ENCODE results near the gene RNASEH2B.

Gene RNASEH2B

DNA sequence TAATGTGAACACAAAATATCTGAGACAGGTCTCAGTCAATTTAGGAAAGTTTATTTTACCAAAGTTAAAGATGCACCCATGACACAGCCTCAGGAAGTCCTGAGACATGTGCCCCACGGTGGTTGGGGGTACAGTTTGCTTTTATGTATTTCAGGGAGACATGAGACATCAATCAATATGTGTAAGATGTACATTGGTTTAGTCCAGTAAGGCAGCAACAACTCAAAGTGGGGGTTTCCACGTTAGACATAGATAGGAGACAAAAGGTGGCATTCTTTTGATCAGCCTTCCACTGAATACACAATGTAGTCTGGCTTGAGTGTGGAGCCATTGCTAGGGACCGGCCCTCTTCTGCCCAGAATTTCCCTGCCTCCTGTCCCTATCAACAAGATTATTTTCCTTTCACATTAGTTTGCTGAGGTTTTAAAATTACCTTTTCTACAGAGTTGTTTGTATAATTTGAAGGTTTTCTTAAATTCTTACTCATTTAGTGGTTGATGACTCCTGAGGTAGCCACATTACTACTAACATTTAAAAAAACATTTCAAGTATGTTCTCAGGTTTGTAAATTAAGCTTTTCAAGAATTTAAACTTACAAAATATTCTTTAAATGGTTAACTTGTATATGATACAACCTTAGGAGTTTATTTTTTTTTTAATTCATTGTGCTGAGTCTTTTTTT lies 33.2 kb downstream of the RNASEH2B start:
- DNase-seq = no peak

DNA sequence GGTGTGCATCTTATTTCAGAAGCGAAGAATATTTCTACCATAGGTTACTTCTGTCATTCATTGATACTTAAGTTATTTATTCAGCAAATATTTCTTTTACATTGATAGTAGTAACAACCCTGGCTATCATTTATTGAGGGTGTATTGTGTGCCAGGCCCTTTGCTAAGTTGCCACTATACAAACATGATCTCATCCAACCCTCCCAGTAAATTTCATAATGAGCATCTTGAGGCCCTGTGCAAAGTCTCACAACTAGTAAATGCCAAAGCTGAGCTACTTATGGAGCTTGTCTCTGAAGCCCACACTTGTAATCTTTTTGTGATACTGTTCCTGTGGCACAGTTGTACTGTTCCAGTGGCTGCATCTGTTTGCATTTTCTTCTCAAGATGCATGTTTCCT lies 36.1 kb downstream of the RNASEH2B start:
- DNase-seq = no peak

DNA sequence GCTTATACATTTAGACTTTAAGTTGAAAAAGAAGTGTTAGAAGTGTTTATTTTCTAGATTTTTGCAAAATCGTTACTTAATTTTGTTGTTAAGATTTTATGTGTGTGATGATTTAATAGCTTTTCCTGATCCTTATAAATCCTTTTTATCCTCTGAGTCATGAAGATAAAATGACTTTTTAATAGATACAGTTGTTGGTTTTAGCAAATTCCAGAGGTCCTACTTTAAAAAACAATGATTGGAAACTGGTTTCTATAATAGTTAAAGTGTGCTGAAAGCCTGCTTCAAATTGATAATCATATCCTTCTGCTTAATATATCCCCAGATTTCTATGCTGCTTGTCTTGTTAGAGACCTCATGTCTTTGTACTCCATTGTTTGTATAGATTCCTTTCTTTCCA lies 39.0 kb downstream of the RNASEH2B start:
- no peak for DNase-seq

DNA sequence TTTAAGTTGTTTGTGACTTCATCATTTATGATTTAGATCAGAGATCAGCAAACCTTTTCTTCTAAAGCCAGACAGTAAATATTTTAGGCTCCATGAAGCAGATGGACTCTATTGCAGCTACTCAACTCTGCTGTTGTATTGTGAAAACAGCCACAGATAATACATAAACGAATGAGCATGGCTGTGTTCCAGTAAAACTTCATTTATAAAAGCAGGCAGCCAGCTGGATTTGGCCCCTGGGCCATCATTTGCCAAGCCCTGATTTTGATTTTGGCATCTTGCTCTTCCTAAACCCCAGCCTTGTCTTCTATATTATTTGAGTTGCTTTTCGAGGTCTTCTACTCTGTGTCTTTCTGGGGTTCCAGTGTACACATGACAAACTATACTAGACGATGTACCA lies 41.3 kb downstream of the RNASEH2B start:
- no peak for DNase-seq

DNA sequence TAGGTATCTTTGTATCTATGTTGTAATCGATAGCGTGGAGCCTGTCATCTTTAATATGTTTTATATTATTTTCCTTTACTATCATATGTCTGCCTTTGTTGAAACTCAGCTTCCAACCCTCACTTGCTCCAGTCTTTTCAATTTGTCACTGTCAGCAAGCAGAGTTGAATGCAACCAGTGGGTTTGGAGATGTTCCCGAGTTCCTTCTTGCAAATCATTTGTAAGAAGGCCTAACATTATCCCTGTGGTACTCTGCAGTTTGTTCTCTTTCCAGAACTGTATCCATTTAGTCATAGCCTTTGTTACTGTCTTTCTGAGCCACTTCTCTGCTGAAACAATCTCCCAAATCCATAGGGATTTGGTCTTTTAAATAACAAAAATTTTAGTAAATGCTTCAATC lies 41.8 kb downstream of the RNASEH2B start:
- no peak for DNase-seq

DNA sequence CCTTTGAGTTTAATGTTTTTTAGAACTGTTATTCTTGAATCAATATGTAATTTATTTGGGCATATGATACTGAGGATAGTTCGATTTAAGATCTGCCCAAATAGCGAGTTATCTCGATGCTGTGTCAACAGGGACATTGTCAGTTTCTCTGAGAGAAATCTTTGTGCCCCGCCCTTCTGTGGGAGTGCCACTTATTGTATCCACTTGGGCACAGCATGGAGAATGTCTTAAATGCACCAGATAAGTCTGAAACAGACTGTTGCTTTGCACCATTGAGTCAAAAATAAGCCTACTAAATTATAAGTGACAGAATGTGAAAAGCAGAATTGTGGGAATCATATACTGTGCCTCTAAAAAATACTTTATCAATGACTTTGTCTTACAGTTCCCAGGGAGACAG lies 45.6 kb downstream of the RNASEH2B start:
- no peak for DNase-seq

DNA sequence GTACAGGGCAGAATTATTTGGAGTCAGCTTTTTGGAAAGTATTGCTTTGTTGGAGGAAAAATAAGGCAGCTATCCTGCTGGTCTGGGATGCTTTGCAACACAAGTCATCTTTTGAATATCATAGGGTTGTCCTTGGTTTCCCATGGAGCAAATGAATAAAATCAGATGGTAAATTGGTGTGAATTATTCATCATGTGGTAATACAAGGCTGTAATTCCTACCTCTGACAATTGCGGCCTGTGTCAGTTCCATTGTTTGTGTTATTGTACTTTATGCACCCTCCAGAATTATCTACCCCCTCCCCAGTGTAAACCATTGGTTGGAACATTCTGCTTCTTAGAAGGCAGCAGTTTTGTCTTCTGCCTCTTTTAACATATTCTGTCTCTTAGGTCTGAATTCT lies 46.2 kb downstream of the RNASEH2B start:
- no peak for DNase-seq

DNA sequence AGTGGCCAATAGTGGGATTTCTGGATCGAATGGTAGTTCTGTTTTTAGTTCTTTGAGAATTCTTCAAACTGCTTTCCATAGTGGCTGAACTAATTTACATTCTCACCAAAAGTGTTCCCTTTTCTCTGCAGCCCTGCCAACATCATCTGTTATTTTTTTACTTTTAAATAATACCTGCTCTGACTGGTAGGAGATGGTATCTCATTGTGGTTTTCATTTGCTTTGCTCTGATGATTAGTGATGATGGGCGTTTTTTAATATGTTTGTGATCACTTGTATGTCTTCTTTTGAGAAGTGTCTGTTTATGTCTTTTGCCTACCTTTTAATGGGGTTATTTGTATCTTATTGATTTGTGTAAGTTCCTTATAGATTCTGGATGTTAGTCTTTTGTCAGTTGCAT lies 48.0 kb downstream of the RNASEH2B start:
- DNase-seq = no peak

DNA sequence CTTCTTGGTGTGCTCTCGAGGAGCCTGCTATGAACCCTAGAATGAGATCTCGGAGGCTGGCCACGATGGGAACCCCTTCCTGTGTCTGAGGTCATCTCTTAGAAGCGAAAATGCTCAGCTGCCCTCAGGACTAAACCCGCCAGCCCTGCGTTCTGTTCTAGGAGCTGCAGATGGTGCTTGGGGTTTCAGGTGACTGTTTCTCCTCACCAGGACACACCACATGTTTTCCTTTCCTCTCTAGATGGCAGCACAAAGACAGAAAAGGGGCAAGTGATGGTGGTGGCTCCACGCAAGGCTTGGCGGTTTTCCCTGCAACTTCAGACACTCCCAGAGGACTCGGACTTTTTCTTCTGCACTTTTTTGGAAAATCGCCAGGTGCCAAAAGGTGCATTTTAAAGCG lies 60.1 kb downstream of the RNASEH2B start:
- no peak for DNase-seq

DNA sequence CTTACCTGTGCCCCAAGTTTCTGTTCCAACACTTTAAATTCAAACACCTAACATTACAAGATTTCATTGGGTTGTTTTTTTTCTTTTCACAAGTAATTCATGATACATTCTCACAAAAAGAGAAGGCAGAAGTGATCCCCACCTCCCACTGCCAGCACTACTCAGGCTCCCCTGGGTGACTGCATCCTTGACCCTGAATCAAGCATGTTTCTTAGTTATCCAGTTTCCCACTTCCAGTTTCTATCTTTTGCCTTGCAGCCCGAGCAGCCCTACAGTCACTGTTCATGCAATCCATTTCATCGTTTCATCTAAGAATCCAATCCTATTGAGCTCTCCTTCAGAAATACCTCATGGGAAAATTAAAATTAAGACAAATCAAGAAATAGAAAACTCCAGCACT lies 61.4 kb downstream of the RNASEH2B start:
- DNase-seq = no peak

DNA sequence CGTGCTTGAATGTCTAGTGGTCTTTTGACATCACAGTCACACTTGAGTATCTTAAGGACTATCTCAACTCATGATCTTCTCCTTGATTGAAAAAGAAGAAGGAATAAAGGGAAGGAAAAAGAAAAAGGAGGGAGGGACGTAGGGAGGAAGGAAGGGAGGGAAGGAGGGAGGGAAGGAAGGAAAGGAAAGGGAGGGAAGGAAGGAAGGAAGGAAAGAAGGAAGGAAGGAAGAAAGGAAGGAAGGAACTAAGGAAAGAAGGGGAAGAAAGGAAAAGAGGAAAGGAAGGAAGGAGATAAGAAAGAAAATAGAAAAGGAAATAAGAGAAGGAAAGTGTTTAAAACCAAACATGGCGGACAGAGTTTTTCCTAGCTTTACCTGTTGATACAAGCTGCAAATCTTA lies 64.7 kb downstream of the RNASEH2B start:
- DNase-seq = no peak

DNA sequence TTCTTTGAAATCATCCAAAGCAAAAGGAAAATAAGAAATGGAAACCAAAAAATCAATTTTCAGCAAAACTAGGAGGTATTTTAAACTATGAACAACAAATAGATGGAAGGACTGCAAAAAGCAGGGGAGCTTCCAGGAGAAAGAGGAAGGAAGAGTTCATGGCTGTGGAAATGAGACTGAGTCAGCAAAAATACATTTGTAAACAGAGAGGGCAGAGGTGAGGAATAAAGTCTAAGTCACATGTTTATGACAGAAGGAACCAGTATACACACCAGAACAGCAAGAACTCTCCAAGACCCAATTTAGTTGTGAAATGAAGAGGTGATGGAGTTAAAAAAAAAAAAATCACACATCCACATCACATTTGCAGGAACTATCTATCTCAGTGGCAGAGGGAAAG lies 69.6 kb downstream of the RNASEH2B start:
- no peak for DNase-seq

DNA sequence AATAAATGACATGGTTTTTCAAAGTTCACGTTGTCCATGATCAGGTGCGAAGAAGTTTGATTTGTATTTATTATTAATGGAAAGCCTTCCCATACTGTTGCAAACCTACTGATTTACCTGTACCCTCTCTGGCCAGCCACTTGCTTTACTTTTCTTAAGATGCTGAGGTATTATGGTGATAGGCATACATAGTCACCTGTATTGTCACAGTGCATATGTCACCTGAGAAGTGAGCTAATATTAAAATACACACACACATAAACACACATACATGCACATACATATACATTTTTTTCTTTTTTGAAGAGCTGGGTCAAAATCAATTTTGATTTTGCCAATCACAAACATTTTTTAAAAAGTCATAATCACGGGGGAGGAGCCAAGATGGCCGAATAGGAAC lies 72.1 kb downstream of the RNASEH2B start:
- DNase-seq = no peak

DNA sequence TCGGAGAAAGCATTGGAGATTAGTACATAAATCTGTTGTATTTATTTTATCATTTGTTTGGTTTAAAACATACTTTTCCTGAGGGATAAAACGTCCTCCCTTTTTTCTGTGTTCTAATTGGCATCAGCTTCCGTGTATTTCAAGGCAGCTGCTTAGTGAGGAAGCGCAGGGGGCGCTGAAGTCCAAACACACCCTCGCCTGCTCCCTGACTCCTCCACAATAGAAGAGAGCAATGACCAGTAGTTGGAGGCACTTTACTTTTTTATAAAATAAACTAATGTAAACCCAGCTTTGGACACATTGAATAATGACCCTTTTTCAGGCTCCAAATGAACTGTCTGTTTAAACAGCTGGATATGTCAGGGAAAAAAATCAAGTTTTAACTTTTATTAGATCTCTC lies 79.9 kb downstream of the RNASEH2B start:
- DNase-seq = no peak

DNA sequence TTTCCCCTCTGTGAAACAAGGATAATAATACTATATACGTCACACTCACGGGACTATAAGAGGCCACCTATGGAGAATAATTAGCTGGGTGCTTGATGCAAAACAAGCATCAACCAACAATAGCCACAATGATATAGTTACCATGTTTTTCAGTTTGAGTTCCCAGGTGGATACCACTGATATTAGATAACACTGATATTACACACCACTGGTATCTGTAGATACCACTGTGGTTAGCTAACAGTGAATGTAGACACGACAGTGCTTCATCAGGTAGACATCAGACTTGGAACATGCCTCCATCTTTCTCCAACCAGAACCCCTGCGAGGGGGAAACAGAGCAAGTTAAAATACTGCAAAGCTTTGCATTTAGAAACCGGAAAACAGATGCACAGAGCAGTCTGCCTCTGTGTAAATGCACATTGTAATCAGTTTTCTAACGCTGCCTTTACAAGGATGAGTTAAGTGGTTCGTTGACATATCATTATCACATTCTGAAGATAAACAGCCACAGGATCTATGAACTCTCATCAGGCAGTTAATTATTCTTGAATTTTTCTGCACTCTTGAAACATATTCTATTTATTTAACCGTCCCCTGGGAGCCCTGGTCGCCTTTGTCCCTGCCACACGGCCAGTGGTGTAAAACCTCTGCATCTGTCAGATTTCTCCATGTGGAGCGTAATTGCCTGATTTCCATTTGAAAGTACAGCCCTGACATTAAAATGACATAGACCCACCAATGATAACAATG lies 80.7 kb downstream of the RNASEH2B start:
- DNase-seq = no peak

DNA sequence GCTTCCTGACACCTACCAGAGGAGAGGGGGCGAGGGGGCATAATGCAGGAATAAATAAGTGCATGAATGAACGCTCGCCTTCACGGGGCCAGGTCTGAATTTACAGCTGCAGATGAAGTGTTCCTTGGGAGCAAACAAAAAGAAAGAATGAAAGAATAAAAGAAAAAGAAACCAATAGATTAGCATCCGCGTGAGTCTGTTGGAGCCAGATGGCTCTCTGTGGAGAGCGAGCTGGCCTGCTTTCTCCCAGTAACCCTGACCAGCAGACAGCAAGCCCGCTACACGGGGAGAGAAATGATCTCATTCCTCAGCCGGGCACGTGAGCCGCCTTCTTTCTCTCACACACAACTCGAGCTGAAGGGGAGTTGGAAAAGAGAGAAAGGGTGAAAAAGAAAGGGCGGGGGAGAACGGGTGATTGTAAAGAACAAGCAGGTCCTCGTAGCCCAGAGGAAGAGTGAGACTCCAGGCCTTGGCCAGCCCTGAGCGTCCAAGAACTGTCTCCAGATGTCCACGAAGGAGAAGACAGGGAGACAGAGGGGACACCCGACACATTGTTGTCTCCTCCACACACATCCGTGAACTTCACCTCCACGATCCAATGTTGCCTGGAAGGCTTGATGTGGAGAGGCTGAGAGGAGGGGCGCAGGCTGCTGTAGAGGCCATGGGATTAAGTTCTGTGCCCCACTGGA lies 81.4 kb downstream of the RNASEH2B start:
- no peak for DNase-seq

DNA sequence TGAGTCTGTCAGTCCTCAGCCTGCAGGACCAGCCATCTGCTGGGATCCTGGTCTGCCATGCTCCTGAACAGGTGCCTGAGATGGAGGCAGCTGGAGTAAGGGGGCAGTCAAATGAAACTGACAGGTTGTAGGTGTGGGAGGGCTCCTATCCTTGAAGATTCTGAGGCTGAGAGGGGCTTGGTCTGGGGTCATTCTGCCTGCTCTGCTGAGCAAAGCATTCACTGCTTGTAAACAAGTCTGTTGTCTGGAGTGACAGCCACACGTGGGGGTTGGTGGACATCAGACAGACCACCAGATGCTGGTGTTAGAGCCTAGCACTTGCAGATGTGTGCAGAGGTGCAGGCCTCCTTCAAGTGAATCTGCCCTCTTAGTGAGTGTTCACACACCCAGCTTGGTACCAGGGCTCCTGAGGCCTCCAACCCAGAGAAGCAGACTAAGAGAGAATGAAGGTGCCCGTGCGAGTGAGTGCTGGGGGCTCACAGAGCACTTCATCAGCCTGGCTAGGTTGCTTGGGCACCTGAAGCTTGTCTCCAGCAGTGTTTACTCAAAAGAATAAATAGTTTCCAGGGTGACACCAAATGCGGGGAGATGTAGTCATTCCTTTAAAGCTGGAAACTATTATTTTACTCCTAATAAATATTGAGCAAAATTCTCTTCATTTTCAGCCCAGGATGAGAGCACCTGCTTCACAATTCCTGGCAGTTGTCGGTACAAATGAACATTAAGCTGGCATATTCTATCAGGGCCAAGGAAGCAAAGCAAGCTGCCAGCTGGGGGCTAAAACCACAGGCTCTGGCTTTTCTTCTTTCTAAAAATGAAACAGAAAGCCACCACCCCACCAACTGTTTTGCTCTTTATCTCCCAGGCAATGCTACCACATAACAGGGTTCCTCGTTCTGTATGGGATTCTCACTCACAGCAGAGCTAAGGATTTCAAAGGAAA lies 82.3 kb downstream of the RNASEH2B start:
- DNase-seq = no peak

DNA sequence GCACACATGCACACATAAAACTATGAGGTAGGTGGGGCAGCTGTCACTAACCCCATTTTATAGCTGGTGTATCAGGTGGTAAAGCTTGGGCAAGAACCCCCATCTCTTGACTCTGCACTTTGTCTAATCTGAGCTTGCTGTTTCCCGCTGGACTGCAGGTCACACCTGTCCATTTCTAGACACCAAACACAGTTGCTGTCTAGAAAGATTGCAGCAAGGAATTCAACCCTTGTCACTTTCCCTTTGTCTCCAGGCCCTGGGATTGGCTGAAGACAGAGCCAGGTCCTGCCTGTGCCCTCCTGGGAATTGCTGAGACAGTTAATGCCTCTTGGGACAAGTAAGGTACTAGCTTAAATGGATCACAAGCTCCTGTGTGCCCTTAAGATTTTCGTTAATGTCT lies 83.8 kb downstream of the RNASEH2B start:
- no peak for DNase-seq

DNA sequence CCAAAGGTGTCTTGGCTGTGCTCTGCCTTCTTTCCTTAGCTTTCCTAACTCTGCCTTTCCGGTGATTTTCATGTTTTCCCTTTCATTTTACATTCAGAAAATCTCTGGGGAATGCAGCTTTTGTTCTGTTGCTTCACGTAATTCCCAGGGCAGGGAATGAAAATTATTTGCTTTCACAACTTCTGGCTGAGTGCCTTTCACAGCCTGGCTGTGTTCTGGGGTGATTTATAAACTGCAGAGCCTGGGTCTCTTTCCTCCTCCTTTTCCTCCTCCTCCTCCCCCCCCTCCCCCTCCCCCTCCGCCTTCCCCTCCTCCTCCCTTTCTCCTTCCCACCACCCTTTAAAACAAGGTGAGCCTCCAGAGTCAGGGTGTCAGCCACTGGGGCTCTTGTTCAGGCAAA lies 84.3 kb downstream of the RNASEH2B start:
- no peak for DNase-seq

DNA sequence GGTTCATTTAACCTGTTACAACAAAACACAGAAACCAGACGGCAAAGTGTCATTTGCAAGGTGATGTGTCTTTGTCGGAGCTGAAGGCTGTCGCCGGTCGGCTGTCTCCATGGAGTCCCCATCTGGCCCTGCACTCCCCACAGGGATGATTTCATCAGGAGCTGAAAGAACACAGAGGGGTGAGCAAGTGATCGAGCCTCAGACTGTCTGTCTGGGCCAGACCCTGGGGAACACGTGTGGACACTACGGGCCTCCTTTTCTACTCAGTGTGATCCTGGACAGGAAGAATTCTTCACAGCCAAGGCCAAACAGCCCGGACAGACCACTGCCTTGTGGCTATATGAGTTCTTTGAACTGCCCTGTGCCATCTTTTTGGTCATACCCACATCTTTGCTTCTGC lies 85.1 kb downstream of the RNASEH2B start:
- no peak for DNase-seq

DNA sequence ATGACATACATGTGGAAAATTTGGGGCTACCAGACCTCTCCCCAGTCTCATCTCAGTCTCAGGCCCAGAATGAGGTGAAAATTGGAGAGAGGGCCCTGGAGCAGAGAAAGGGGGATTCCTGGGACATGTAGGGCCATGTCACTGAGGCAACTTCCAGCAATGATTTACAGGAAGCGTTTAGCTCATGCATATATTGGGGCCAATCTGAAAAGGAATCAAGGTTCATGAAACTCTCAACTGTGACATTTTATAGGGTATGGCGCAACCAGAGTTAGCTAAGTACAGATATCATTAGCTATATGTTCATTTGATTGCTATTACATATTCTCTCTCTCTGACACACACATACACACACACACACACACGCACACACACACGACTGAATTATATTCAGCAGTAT lies 86.3 kb downstream of the RNASEH2B start:
- DNase-seq = no peak

DNA sequence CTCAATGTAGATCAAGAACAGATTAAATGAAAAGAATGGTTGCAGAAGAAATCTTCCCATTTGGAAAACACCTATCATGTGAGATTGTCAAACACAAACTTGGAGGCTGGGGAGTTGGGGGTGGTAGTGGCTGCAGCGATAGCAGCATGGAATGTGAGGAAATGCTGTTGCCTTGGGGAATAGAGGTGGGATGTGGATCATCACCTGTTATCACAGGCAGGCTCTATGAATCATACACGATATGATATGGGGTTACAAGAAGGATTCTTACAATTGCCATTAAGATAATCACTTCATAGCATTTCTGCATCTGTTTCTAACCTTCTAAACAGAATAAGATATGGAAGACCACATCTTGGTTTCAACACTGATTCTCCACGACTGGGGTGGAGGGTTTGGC lies 88.7 kb downstream of the RNASEH2B start:
- no peak for DNase-seq

DNA sequence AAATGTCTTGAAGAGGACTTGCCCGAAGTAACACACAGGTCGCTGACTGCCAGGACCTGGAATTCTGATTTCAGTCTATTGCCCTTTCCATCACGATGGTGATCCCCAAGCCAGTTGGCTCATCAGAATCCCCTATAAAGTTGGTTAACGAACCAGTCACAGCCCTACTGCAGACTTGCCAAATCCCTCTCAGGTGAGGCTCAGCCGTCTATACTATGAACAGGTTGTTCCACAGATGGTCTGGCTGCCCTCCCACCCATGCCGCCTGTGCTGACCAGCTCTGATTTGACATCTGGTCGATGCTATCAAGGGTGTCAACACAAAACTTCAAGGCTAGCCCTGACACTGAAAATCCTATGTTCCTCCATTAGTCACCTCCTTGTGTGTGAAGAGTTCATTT lies 90.0 kb downstream of the RNASEH2B start:
- DNase-seq = no peak
